ENCODE results near the gene CFAP300.

Gene CFAP300

GRCh38 chr11:102081313-102081712, 34.1 kb downstream of the CFAP300 start:
- no peak for TF ChIP-seq CTCF (IDR thresholded peaks at IDR 0.05; ENCODE audit: low read length)
- TF ChIP-seq EZH2 (IDR thresholded peaks at IDR 0.05; ENCODE audit: borderline replicate concordance, low read length) = no peak
- Histone ChIP-seq H3K79me2 (ENCODE audit: insufficient read depth, low read length) (no peaks in the 10 kb centered on the region), H3K36me3 (ENCODE audit: insufficient read depth, low read length) (no peaks in the 10 kb centered on the region), H3K4me3 (ENCODE audit: low read depth, low read length, poor library complexity, severe bottlenecking) (no peak overlapping the region), H3K9me2 (ENCODE audit: low read depth, low read length) (no peaks in the 10 kb centered on the region), H3K27me3 (ENCODE audit: insufficient read depth, low read length) (no peaks in the 10 kb centered on the region), H3K4me2 (ENCODE audit: low read length) (no peak overlapping the region), H3K9ac (ENCODE audit: low read length) (no peak overlapping the region), H2AFZ (ENCODE audit: low read length) (no peak overlapping the region), H4K20me1 (ENCODE audit: insufficient read depth, low read length) (no peaks in the 10 kb centered on the region), H3F3A (ENCODE audit: insufficient read depth, low read length) (no peaks in the 10 kb centered on the region), H3K9me3 (ENCODE audit: low read length) (no peaks in the 10 kb centered on the region), H3K27ac (ENCODE audit: low read depth, low read length, poor library complexity, severe bottlenecking) (no peak overlapping the region), H3K4me1 (ENCODE audit: insufficient read depth, low read length, severe bottlenecking) (no peaks in the 10 kb centered on the region)

GRCh38 chr11:102085864-102086551, 38.8 kb downstream of the CFAP300 start:
- Histone ChIP-seq H3K27me3 (ENCODE audit: insufficient read depth, low read length) (no peaks in the 10 kb centered on the region), H3K4me3 (ENCODE audit: low read depth, low read length, poor library complexity, severe bottlenecking) (no peak overlapping the region), H3K79me2 (ENCODE audit: insufficient read depth, low read length) (no peaks in the 10 kb centered on the region), H3K9me3 (ENCODE audit: low read length) (no peaks in the 10 kb centered on the region), H3K27ac (ENCODE audit: low read depth, low read length, poor library complexity, severe bottlenecking) (no peak overlapping the region), H3K4me1 (ENCODE audit: insufficient read depth, low read length, severe bottlenecking) (no peaks in the 10 kb centered on the region), H3K9ac (ENCODE audit: low read length) (no peak overlapping the region), H3K4me2 (ENCODE audit: low read length) (no peak overlapping the region), H3F3A (ENCODE audit: insufficient read depth, low read length) (no peaks in the 10 kb centered on the region), H3K9me2 (ENCODE audit: low read depth, low read length) (no peaks in the 10 kb centered on the region), H4K20me1 (ENCODE audit: insufficient read depth, low read length) (no peaks in the 10 kb centered on the region), H2AFZ (ENCODE audit: low read length) (no peak overlapping the region), H3K36me3 (ENCODE audit: insufficient read depth, low read length) (no peaks in the 10 kb centered on the region)
- TF ChIP-seq CTCF (IDR thresholded peaks at IDR 0.05; ENCODE audit: low read length) = no peak
- no peak for TF ChIP-seq EZH2 (IDR thresholded peaks at IDR 0.05; ENCODE audit: borderline replicate concordance, low read length)

- no peaks in the 10 kb centered on the region for H3K9me3 ChIP-seq (ENCODE audit: low read length)
- no peak overlapping the region for H3K27ac ChIP-seq (ENCODE audit: low read depth, low read length, poor library complexity, severe bottlenecking)
- no peaks in the 10 kb centered on the region for H3K36me3 ChIP-seq (ENCODE audit: insufficient read depth, low read length)
- no peak overlapping the region for H3K4me3 ChIP-seq (ENCODE audit: low read depth, low read length, poor library complexity, severe bottlenecking)
- H3K9ac ChIP-seq (ENCODE audit: low read length) = no peak overlapping the region
- TF ChIP-seq EZH2 (IDR thresholded peaks at IDR 0.05; ENCODE audit: borderline replicate concordance, low read length) (no peak), CTCF (IDR thresholded peaks at IDR 0.05; ENCODE audit: low read length) (no peak)
- H3K27me3 ChIP-seq (ENCODE audit: insufficient read depth, low read length) = no peaks in the 10 kb centered on the region
- no peaks in the 10 kb centered on the region for H3K4me1 ChIP-seq (ENCODE audit: insufficient read depth, low read length, severe bottlenecking)
- H3K9me2 ChIP-seq (ENCODE audit: low read depth, low read length) = no peaks in the 10 kb centered on the region
- no peaks in the 10 kb centered on the region for H3F3A ChIP-seq (ENCODE audit: insufficient read depth, low read length)
- no peak overlapping the region for H3K4me2 ChIP-seq (ENCODE audit: low read length)
- no peaks in the 10 kb centered on the region for H4K20me1 ChIP-seq (ENCODE audit: insufficient read depth, low read length)
- no peaks in the 10 kb centered on the region for H3K79me2 ChIP-seq (ENCODE audit: insufficient read depth, low read length)
- H2AFZ ChIP-seq (ENCODE audit: low read length) = no peak overlapping the region
Measured at GRCh38 chr11:102097186-102097585, 49.9 kb downstream of the CFAP300 start.
